Bronchial smooth muscle cell (primary cell): Measurements from ENCODE around the gene EXOSC9. TPM values are rescaled to one million over a fixed set of nuclear protein-coding genes. Genes with fewer than 3 reads are reported as not detected.

Source experiments
- total RNA-seq: library from RNA; depleted of rRNA; stranded (reverse); fragments of >200 nt; gene quantifications from 2 replicates; pipeline ENCODE4 v1.2.1, GENCODE V29; 2014

The EXOSC9 gene
- total RNA-seq, result 21.6 and 28.2 TPM in 2 replicates

GRCh38 chr4:121800961-121801714, at the start of gene EXOSC9:
TSS of gene EXOSC9 (plus strand) at chr4:121801323. CDS start at chr4:121801425, 102 bp downstream.

DNA sequence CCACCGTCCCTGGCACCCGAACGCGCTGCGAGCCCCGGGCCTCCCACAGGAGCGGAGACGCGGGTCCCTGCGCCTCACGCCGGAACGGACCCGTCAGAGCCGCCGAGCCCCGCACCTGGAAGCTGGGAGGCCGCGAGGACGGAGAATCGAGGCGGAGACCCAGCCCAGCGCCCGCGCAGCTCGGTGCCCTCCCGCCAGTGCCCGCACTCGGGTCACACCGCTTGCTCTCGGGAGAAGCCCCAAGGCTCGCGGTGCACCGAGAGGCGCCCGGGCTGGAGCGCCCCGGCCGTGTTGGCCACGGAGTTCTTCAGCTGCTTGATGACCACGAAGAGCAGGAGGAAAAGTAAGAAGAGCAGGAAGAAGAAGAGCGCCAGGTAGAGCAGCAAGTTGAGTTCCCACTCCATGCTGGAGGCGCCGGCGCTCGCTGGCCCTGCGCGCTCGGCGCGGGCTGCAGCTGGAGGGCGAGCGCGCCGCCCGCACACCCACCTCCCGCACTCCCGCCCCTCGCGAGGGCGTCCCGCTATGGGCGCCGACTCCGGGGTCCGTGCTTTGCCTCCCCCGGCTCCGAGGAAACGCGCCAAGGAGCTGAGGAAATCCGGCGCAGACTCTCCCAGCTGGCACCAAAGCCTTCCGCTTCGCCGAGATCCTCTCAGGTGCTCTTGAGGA, 36.3 kb upstream of the EXOSC9 start, which contains the start of gene SMIM43:
Gene SMIM43 (minus strand): TSS at position 463 of the 666 bp plus-strand sequence. CDS start 59 bp downstream, at position 404.

GRCh38 chr4:121823505-121824170, 22.5 kb downstream of the EXOSC9 start, which contains the start of gene CCNA2:
TSS of gene CCNA2 (minus strand) at chr4:121823883. CDS start at chr4:121823628, 255 bp downstream.

Other genes with a start within 250 kb of the EXOSC9 start
- gene ANXA5, start 104.3 kb upstream of the EXOSC9 start, total RNA-seq, result 772 and 851 TPM in 2 replicates
- 5.1 and 14.8 TPM in 2 replicates for gene SMIM43, start 36.2 kb upstream of the EXOSC9 start, total RNA-seq
- 0.94 and 6.9 TPM in 2 replicates for gene CCNA2, start 22.6 kb downstream of the EXOSC9 start, total RNA-seq
- 13.4 and 19.9 TPM in 2 replicates for gene BBS7, start 69.2 kb downstream of the EXOSC9 start, total RNA-seq
- gene TRPC3, start 150.7 kb downstream of the EXOSC9 start, total RNA-seq, result 0.32 and 0.34 TPM in 2 replicates